M059J (cell line): Measurements from ENCODE around the gene DYNLT3. TPM values are rescaled to one million over a fixed set of nuclear protein-coding genes. Genes with fewer than 3 reads are reported as not detected.

Source experiments
- DNase-seq: peaks from one replicate; pipeline ENCODE4 v3.0.0-alpha.2; 2012; ENCODE audit warnings: low read depth
- total RNA-seq: library from RNA; depleted of rRNA; stranded (reverse); fragments of >200 nt; shearing (Covaris generic); gene quantifications from 2 replicates; pipeline ENCODE4 v1.2.3, GENCODE V29; 2014

Gene DYNLT3
- total RNA-seq, 1 experiment from 2014 or later, result 85.6 TPM

- no peak for DNase-seq
These were observed 2.7 kb downstream of the DYNLT3 start for GRCh38 chrX:37844622-37845021.

GRCh38 chrX:37840931-37841330, 6.4 kb downstream of the DYNLT3 start:
- no peak for DNase-seq

GRCh38 chrX:37834937-37835336, 12.4 kb downstream of the DYNLT3 start:
- DNase-seq, result peak; percentile 6

GRCh38 chrX:37830371-37830770, 17.0 kb downstream of the DYNLT3 start:
- DNase-seq, result no peak

GRCh38 chrX:37829721-37830120, 17.6 kb downstream of the DYNLT3 start:
- no peak for DNase-seq

GRCh38 chrX:37825215-37825842, 22.0 kb downstream of the DYNLT3 start:
- peak; percentile 50 for DNase-seq

- peak; percentile 7 for DNase-seq
These were observed 22.7 kb downstream of the DYNLT3 start for GRCh38 chrX:37824491-37825214.

GRCh38 chrX:37820646-37821045, 26.7 kb downstream of the DYNLT3 start:
- DNase-seq, result no peak

- no peak for DNase-seq
These were observed 29.3 kb downstream of the DYNLT3 start for GRCh38 chrX:37818031-37818430.

GRCh38 chrX:37817579-37817978, 29.8 kb downstream of the DYNLT3 start:
- no peak for DNase-seq

GRCh38 chrX:37817176-37817575, 30.2 kb downstream of the DYNLT3 start:
- no peak for DNase-seq

GRCh38 chrX:37816766-37817165, 30.6 kb downstream of the DYNLT3 start:
- no peak for DNase-seq

GRCh38 chrX:37815366-37815765, 32.0 kb downstream of the DYNLT3 start:
- no peak for DNase-seq

GRCh38 chrX:37813570-37813969, 33.8 kb downstream of the DYNLT3 start:
- no peak for DNase-seq

- DNase-seq, result no peak
These were observed 35.3 kb downstream of the DYNLT3 start for GRCh38 chrX:37812110-37812509.

- no peak for DNase-seq
These were observed 37.4 kb downstream of the DYNLT3 start for GRCh38 chrX:37809970-37810369.

- DNase-seq, result no peak
These were observed 44.3 kb downstream of the DYNLT3 start for GRCh38 chrX:37803057-37803456.

- no peak for DNase-seq
These were observed 45.3 kb downstream of the DYNLT3 start for GRCh38 chrX:37802028-37802427.

- no peak for DNase-seq
These were observed 46.7 kb downstream of the DYNLT3 start for GRCh38 chrX:37800717-37801116.

GRCh38 chrX:37799936-37800335, 47.4 kb downstream of the DYNLT3 start:
- DNase-seq, result no peak

GRCh38 chrX:37796805-37797204, 50.6 kb downstream of the DYNLT3 start:
- no peak for DNase-seq

GRCh38 chrX:37796310-37796709, 51.1 kb downstream of the DYNLT3 start:
- no peak for DNase-seq
